Measurements from ENCODE around the gene EXOC2.

The EXOC2 gene

DNA sequence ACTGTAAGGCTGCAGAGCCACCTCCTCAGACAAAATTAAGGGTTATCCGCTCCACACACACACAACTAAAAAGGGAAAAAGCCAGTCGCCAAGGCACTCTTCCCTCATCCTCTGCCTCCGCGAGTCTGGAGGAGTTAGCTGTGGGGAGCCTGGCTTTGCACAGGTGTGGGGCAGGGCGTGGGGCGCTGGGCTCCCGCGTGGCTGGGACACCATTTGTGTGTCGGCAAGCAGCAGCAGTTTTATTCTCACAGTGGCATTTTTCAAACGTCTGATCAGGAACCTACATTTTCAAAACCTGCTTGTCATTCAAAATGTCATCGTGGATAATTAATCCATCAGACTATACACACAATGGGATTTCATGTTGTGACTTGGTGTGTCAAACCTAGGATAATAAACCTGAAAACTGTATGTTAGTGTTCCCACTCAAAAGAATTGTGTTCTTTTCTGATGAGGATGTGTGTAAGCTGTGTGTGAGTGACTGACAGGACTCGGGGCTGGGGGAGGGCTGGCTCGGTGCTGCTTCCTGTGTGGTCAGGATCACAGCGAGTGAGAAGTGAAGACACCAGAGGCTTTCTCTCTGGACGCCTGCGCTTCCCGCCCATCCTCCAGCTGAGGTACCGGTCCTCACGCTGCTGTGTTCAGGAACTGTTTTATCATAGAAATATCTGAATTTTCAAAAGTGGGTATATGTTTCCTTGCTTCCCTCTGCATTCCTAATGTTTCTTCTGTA is 218.3 kb downstream of the EXOC2 start:
- TF ChIP-seq POLR2AphosphoS5 (IDR thresholded peaks at IDR 0.05; ENCODE audit: low read depth, low read length): no peak
- no peak for TF ChIP-seq FOXP2 (optimal IDR thresholded peaks at IDR 0.05; ENCODE audit: borderline replicate concordance, extremely low read depth, extremely low read length, insufficient read depth)
- TF ChIP-seq, protein P1, sequence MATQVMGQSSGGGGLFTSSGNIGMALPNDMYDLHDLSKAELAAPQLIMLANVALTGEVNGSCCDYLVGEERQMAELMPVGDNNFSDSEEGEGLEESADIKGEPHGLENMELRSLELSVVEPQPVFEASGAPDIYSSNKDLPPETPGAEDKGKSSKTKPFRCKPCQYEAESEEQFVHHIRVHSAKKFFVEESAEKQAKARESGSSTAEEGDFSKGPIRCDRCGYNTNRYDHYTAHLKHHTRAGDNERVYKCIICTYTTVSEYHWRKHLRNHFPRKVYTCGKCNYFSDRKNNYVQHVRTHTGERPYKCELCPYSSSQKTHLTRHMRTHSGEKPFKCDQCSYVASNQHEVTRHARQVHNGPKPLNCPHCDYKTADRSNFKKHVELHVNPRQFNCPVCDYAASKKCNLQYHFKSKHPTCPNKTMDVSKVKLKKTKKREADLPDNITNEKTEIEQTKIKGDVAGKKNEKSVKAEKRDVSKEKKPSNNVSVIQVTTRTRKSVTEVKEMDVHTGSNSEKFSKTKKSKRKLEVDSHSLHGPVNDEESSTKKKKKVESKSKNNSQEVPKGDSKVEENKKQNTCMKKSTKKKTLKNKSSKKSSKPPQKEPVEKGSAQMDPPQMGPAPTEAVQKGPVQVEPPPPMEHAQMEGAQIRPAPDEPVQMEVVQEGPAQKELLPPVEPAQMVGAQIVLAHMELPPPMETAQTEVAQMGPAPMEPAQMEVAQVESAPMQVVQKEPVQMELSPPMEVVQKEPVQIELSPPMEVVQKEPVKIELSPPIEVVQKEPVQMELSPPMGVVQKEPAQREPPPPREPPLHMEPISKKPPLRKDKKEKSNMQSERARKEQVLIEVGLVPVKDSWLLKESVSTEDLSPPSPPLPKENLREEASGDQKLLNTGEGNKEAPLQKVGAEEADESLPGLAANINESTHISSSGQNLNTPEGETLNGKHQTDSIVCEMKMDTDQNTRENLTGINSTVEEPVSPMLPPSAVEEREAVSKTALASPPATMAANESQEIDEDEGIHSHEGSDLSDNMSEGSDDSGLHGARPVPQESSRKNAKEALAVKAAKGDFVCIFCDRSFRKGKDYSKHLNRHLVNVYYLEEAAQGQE (IDR thresholded peaks at IDR 0.05; ENCODE audit: insufficient read depth in 1 of 2, low read depth in 2 of 2, low read length in 2 of 2): no peak
- TF ChIP-seq TAF1 (IDR thresholded peaks at IDR 0.05; ENCODE audit: borderline replicate concordance, insufficient read depth, low read length): no peak

DNA sequence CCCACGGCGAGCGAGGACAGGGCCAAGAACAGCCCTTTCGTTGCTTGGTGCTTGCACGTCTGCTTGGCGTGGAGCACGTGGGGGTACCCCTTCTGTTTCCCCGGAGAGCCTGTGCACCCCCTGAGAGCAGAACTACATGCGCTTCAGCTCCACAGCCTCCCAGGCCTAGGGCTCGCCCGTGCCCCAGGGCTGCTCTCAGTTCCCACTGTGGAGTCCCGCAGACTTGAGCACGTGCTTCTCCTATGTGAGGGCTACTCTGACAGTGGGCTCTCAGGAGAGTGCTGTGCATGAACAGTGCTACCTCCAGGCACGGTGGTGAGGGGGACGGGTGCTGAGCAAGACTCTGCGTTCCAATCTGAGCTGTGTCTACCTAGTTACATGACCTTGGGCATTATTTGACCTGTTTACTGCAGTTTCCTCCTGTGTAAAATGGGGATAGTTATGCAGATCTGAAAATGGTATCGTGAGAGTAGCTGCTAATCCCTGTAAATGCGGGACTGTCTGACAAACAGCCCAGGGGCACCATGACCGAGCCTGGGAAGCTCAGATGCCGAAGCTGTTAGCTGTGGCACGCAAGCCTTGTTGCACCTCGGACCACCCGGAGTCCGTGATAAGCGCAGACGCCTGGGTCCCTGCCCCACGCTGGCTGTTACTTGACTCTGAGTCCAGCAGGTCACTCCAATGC is 219.0 kb downstream of the EXOC2 start:
- TF ChIP-seq, protein P1 (IDR thresholded peaks at IDR 0.05; ENCODE audit: insufficient read depth in 1 of 2, low read depth in 2 of 2, low read length in 2 of 2): no peak
- TF ChIP-seq SIN3A (IDR thresholded peaks at IDR 0.05; ENCODE audit: borderline replicate concordance, insufficient read depth, low read length) (no peak), FOXP2 (optimal IDR thresholded peaks at IDR 0.05; ENCODE audit: borderline replicate concordance, extremely low read depth, extremely low read length, insufficient read depth) (no peak), POLR2AphosphoS5 (IDR thresholded peaks at IDR 0.05; ENCODE audit: low read depth, low read length) (no peak), TAF1 (IDR thresholded peaks at IDR 0.05; ENCODE audit: borderline replicate concordance, insufficient read depth, low read length) (no peak)

DNA sequence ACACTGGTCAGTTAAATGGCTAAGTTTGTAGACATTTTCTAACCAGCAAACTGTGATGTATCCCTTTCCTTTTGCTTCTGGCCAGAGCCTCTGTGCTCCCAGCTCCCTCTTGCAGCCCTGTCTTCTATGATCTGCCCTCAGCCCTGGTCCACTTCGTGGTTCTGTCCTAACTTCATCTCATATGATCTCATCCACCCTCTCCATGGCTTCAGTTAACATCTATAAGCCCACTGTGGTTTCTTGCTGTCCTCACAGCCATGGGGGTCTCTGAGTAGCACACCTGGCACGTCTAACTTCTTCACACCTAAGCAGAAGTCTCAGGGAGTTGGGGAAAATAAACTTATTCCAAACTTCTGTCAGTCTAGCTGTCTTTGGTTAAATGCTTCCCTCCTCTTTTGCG is 219.6 kb downstream of the EXOC2 start:
- TF ChIP-seq TAF1 (IDR thresholded peaks at IDR 0.05; ENCODE audit: borderline replicate concordance, insufficient read depth, low read length): no peak

DNA sequence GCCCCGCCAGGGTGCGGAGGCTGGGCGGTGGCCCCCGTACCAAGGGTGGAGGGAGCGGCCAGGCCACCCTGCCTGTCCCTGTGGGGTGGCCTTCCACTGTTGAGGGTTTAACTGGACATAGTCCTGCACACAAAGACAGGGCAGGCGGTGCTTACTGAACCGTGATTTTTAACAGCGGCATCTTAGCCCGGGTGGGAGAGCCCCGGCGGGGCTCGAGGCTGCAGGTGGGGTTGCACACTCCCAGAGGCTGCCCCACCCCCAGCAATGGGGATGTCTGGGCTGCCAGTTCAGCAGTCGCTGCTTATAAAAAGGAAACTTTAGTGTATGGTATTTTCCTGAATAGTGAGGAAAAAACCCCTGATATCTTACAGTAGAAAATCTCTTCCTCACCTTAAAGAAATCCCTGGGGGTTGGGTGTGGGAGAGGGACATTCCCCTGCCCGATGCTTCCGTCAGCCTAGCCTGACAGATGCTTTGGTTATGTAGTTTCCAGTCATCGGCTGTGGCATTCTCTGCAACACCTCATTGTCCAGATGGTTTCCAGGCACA is 222.0 kb downstream of the EXOC2 start:
- TF ChIP-seq, protein P1 (IDR thresholded peaks at IDR 0.05; ENCODE audit: insufficient read depth in 1 of 2, low read depth in 2 of 2, low read length in 2 of 2): no peak
- TF ChIP-seq FOXP2 (optimal IDR thresholded peaks at IDR 0.05; ENCODE audit: borderline replicate concordance, extremely low read depth, extremely low read length, insufficient read depth) (no peak), SIN3A (IDR thresholded peaks at IDR 0.05; ENCODE audit: borderline replicate concordance, insufficient read depth, low read length) (no peak), POLR2AphosphoS5 (IDR thresholded peaks at IDR 0.05; ENCODE audit: low read depth, low read length) (no peak), TAF1 (IDR thresholded peaks at IDR 0.05; ENCODE audit: borderline replicate concordance, insufficient read depth, low read length) (no peak)

DNA sequence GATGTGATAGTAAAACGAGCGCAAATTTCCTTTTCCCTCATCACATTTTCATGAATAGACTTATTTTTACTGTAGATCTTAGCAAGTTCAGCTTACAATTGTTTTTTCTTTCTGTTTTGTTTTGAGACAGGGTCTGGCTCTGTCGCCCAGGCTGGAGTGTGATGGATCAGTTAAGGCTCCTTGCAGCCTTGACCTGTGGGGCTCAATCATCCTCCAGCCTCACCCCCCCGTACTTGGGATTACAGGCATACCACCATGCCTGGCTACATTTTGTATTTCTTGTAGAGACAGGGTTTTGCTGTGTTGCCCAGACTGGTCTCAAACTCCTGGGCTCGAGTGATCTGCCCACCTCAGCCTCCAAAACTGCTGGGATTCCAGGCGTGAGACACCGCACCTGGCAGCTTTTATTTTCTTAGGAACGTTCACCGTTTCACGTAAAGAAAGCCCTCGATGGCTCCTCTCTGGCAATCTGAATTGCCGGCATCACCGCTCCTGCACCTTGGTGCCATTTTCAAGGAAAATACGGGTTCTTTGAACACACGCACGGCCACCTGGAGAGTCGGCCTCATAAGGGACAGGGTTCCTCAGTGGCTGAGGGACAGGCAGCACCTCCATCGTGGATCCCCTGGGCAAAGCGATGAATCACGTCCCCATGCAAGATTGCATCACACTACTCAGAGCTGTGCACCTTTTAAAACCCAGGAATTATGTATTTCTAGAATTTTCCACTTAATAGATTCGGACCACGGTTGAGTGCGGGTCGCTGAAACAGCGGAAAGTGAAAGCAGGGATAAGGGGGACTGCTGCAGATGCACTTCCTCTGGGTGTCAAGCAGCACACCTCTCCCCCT is 222.7 kb downstream of the EXOC2 start:
- TF ChIP-seq POLR2AphosphoS5 (IDR thresholded peaks at IDR 0.05; ENCODE audit: low read depth, low read length): no peak
- TF ChIP-seq FOXP2 (optimal IDR thresholded peaks at IDR 0.05; ENCODE audit: borderline replicate concordance, extremely low read depth, extremely low read length, insufficient read depth): no peak
- no peak for TF ChIP-seq SIN3A (IDR thresholded peaks at IDR 0.05; ENCODE audit: borderline replicate concordance, insufficient read depth, low read length)
- TF ChIP-seq TAF1 (IDR thresholded peaks at IDR 0.05; ENCODE audit: borderline replicate concordance, insufficient read depth, low read length): no peak
- TF ChIP-seq, protein P1 (IDR thresholded peaks at IDR 0.05; ENCODE audit: insufficient read depth in 1 of 2, low read depth in 2 of 2, low read length in 2 of 2): no peak
